Hepatocyte (in vitro differentiated cells): ENCODE measurements around the gene LEMD2. TPM values are rescaled to one million over a fixed set of nuclear protein-coding genes. Genes with fewer than 3 reads are reported as not detected.
A peak's percentile ranks its signal among the peaks of the same experiment; 100 is the strongest.

Source experiments
- DNase-seq: peaks from one replicate; pipeline ENCODE4 v3.0.0-alpha.2; 2016; ENCODE audit warnings: low spot score
- H2AFZ ChIP-seq: fragments of 200-600 bp; sonication (generic); 2 replicates; pipeline ENCODE4 v1.6.0; 2016; ENCODE audit warnings: antibody characterized with exemption, mild to moderate bottlenecking
- H3K27ac ChIP-seq: fragments of 200-600 bp; sonication (generic); 2 replicates; pipeline ENCODE4 v1.5.1; 2016; ENCODE audit warnings: mild to moderate bottlenecking
- H3K27me3 ChIP-seq: fragments of 200-600 bp; sonication (generic); 2 replicates; pipeline ENCODE4 v1.6.1; 2016
- H3K36me3 ChIP-seq: fragments of 200-600 bp; sonication (generic); replicated peaks from 2 replicates; pipeline ENCODE4 v1.5.1; 2016; ENCODE audit warnings: low read depth; ENCODE audit not compliant: insufficient read depth
- H3K4me1 ChIP-seq: fragments of 200-600 bp; sonication (generic); 2 replicates; pipeline ENCODE4 v1.5.1; 2016; ENCODE audit warnings: mild to moderate bottlenecking, moderate library complexity; ENCODE audit not compliant: insufficient read depth
- H3K4me2 ChIP-seq: fragments of 200-600 bp; sonication (generic); 2 replicates; pipeline ENCODE4 v1.6.0; 2016
- H3K4me3 ChIP-seq: fragments of 200-600 bp; sonication (generic); 2 replicates; pipeline ENCODE4 v1.5.1; 2016; ENCODE audit warnings: mild to moderate bottlenecking
- H3K79me2 ChIP-seq: fragments of 200-600 bp; sonication (generic); 2 replicates; pipeline ENCODE4 v1.6.0; 2017; ENCODE audit warnings: mild to moderate bottlenecking
- H3K9me2 ChIP-seq: fragments of 200-600 bp; sonication (generic); replicated peaks from 2 replicates; pipeline ENCODE4 v1.6.0; 2017; ENCODE audit warnings: mild to moderate bottlenecking; ENCODE audit not compliant: insufficient read depth
- H3K9me3 ChIP-seq: fragments of 200-600 bp; sonication (generic); 2 replicates; pipeline ENCODE4 v1.5.1; 2016; ENCODE audit warnings: low read depth, mild to moderate bottlenecking
- H4K20me1 ChIP-seq: fragments of 200-600 bp; sonication (generic); 2 replicates; pipeline ENCODE4 v1.6.0; 2016; ENCODE audit warnings: mild to moderate bottlenecking; ENCODE audit not compliant: insufficient read depth, poor library complexity, severe bottlenecking
- CTCF ChIP-seq: fragments of 200-600 bp; sonication (generic); IDR thresholded peaks from 2 replicates; pipeline ENCODE4 v1.5.1; 2016; ENCODE audit warnings: antibody characterized with exemption, mild to moderate bottlenecking; ENCODE audit not compliant: poor library complexity
- EZH2 ChIP-seq: fragments of 200-600 bp; sonication (generic); IDR thresholded peaks from 2 replicates; pipeline ENCODE4 v1.6.1; 2016; ENCODE audit warnings: antibody characterized with exemption, mild to moderate bottlenecking, borderline replicate concordance
- EZH2phosphoT487 ChIP-seq: fragments of 200-600 bp; sonication (generic); IDR thresholded peaks from one replicate; pipeline ENCODE4 v1.6.1; 2018; ENCODE audit warnings: antibody characterized with exemption, mild to moderate bottlenecking, low read depth, moderate library complexity; ENCODE audit not compliant: unreplicated experiment, severe bottlenecking
- WGBS: methylation state at CpG from one replicate; pipeline ENCODE4 v1.1.6; 2016; ENCODE audit warnings: low lambda C conversion rate; ENCODE audit errors: missing lambda C conversion rate; 5-methylcytosine and 5-hydroxymethylcytosine counted together
- polyA plus RNA-seq: library from polyadenylated mRNA; unstranded; fragments of >200 nt; fragmentation: Nextera tagmentation; extraction: Ambion mirVana; gene quantifications from 2 replicates; pipeline ENCODE4 v1.2.1, GENCODE V29; 2016
- total RNA-seq: library from RNA; depleted of rRNA; stranded (reverse); fragments of >200 nt; gene quantifications from 2 replicates; pipeline ENCODE4 v1.2.3, GENCODE V29; 2014

The LEMD2 gene
- total and polyA plus RNA-seq, 2 experiments from 2014 or later: 38.1 to 66.3 TPM

DNA sequence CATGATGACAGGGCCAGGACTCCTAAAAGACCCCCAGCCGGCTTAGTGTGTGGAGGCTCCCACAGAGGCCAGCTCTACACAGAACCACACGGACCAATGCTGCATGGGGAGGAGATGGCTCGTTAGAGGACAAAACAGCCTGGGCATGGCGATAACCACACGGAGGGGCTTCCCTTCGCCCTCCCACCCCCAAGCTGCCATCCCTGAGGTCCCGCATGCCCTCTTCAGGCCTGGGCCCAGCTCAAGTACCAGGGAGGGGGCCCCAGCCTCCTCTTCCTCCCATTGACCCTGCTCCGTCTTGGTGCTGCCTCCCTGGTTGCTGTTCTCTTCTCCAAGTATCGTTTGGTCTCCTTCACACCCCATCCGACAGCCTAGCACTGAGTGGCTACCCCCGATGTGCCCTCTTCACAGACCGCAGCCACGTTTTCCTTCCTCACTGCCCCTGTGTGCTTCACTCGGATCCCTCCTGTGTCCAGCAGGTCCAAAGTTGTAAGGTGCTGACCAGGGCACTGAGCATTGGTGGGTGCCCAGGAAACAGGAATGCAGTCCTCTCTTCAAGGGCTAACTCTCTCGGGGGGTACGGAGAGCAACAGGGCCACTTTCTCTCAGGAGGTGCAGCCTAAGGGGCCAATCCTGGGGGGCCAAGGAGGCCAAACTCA, 24.4 kb upstream of the LEMD2 start:
- no peaks in the 10 kb centered on the region for H4K20me1 ChIP-seq
- H2AFZ ChIP-seq: no peak overlapping the region
- no peak for TF ChIP-seq CTCF
- TF ChIP-seq EZH2: no peak
- TF ChIP-seq EZH2phosphoT487: no peak
- peaks cover 19% of the 10 kb centered on the region for H3K27me3 ChIP-seq
- H3K4me3 ChIP-seq: no peak overlapping the region
- H3K27ac ChIP-seq: no peak overlapping the region
- H3K4me1 ChIP-seq: no peaks in the 10 kb centered on the region
- DNase-seq: no peak
- WGBS: 75% methylated on average over 16 of the region's 16 CpGs
- no peaks in the 10 kb centered on the region for H3K36me3 ChIP-seq
- H3K4me2 ChIP-seq: no peak overlapping the region
- no peaks in the 10 kb centered on the region for H3K9me3 ChIP-seq
- H3K79me2 ChIP-seq: no peaks in the 10 kb centered on the region
- H3K9me2 ChIP-seq: no peaks in the 10 kb centered on the region

- Histone ChIP-seq H3K27me3 (peaks cover 21% of the 10 kb centered on the region), H3K79me2 (no peaks in the 10 kb centered on the region), H2AFZ (no peak overlapping the region), H3K36me3 (no peaks in the 10 kb centered on the region), H3K4me1 (no peaks in the 10 kb centered on the region), H3K9me3 (no peaks in the 10 kb centered on the region), H3K4me2 (no peak overlapping the region), H3K4me3 (no peak overlapping the region), H4K20me1 (no peaks in the 10 kb centered on the region), H3K27ac (no peak overlapping the region), H3K9me2 (no peaks in the 10 kb centered on the region)
- 7% methylated on average over 11 of the region's 11 CpGs for WGBS
- TF ChIP-seq EZH2phosphoT487: no peak
- no peak for TF ChIP-seq EZH2
- no peak for TF ChIP-seq CTCF
- peak; percentile 85 for DNase-seq
Observed at GRCh38 chr6:33812669-33813068, 23.7 kb upstream of the LEMD2 start.

- H4K20me1 ChIP-seq: no peaks in the 10 kb centered on the region
- no peak overlapping the region for H3K27ac ChIP-seq
- no peak overlapping the region for H2AFZ ChIP-seq
- no peaks in the 10 kb centered on the region for H3K79me2 ChIP-seq
- no peak overlapping the region for H3K4me3 ChIP-seq
- H3K9me2 ChIP-seq: no peaks in the 10 kb centered on the region
- TF ChIP-seq EZH2phosphoT487: no peak
- H3K4me2 ChIP-seq: no peak overlapping the region
- no peaks in the 10 kb centered on the region for H3K36me3 ChIP-seq
- WGBS: 65% methylated on average over 2 of the region's 2 CpGs
- H3K27me3 ChIP-seq: peaks cover 23% of the 10 kb centered on the region
- H3K4me1 ChIP-seq: no peaks in the 10 kb centered on the region
- no peak for DNase-seq
- H3K9me3 ChIP-seq: no peaks in the 10 kb centered on the region
Observed at GRCh38 chr6:33809594-33809993, 20.7 kb upstream of the LEMD2 start.

- Histone ChIP-seq H4K20me1 (no peaks in the 10 kb centered on the region), H3K79me2 (no peaks in the 10 kb centered on the region), H3K9me3 (no peaks in the 10 kb centered on the region), H3K27ac (no peak overlapping the region), H3K36me3 (no peaks in the 10 kb centered on the region), H3K4me2 (no peak overlapping the region), H3K27me3 (peaks cover 20% of the 10 kb centered on the region), H3K9me2 (no peaks in the 10 kb centered on the region), H3K4me1 (no peaks in the 10 kb centered on the region), H3K4me3 (no peak overlapping the region), H2AFZ (no peak overlapping the region)
- no peak for DNase-seq
- WGBS: 45% methylated on average over 8 of the region's 8 CpGs
- TF ChIP-seq EZH2: no peak
- no peak for TF ChIP-seq EZH2phosphoT487
- TF ChIP-seq CTCF: no peak
Observed at GRCh38 chr6:33808641-33809180, 19.8 kb upstream of the LEMD2 start.
